ENCODE results near the gene SCFD2.
"Not testable (repeated sequence)": the region's sequence is repeated elsewhere in the genome, so short reads cannot be mapped to it uniquely, and the experiment has no call there.

The SCFD2 gene

DNA sequence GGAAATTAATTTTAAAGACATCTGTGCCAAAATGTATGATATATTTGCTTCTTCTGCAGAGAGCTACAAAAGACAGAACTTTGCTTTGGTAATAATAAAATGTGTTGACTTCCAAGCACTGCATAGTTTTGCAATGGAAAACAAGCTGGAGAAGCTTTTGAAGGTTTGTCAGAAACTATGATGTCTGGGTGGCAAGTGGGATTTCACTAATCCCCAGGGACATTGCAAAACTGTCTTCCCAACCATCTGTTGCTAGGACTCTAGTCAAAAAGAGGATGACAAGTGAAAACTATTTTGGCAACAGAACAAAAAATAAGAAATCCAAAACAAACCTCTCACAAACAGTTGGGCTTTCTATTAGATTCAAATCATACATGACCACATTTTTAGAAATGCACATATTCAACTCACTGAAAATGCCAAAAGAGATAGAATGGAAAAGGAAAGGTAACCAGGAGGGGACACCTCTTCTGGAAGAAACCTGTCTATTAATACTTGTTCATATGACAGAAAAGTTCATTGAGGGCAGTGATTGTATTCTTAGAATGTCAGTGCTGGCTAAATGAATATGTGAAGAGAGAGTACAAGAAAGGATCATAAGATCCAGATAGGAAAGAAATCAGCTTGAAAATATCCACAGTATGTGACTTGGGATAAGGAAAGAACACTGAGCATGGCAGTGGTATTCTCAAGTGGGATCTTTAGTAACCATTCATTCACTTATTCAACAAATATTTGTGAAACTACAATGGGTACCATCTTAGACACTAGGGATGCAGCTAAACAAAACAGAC, 275.7 kb downstream of the SCFD2 start:
- no peak for DNase-seq

DNA sequence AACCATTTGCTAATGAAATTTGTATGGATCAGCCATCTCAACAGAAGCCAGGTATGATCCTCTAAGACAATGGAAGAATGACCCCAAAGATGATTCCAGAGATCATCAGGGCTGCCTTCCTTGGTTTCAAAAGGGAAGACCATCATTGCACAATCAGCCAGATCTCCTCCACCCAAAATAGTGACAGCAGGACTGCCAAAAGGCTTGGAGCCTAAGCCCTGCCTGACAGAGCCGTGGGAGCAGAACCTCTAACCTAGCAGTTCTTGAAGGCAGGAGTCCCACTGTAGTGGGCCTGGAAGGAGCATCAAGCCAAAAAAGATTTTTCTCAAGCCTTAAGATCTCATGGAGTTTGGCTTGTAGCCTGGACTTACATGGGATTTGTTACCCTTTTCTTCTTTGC, 277.7 kb downstream of the SCFD2 start:
- DNase-seq: no peak

DNA sequence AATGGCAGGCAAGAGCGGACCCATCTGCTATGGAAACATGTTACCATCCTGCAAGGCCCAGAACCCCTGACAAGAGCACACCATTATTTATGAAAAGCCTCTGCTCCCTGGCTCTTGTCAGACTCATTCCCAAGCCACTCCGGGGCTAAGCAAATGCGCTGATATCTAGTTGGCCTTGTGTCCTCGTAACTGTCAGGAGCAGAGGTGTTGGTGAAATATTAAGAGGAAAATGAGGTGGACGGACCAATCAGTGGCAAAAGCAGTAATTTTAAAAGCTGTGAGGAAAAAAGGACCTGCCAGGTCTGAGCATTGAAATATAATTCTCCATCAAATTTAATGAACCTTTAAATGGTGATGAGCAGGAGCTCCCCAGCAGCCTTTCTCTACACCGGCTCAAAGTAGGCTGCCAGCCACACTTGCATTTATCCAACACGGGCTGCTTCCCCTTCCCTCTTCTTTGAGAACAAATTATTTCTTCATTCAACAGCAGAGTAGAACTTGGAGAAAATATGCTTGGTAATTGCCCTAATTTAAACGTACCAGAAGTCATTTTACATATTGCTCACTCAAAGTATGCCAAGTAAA, 289.4 kb downstream of the SCFD2 start:
- DNase-seq: no peak

DNA sequence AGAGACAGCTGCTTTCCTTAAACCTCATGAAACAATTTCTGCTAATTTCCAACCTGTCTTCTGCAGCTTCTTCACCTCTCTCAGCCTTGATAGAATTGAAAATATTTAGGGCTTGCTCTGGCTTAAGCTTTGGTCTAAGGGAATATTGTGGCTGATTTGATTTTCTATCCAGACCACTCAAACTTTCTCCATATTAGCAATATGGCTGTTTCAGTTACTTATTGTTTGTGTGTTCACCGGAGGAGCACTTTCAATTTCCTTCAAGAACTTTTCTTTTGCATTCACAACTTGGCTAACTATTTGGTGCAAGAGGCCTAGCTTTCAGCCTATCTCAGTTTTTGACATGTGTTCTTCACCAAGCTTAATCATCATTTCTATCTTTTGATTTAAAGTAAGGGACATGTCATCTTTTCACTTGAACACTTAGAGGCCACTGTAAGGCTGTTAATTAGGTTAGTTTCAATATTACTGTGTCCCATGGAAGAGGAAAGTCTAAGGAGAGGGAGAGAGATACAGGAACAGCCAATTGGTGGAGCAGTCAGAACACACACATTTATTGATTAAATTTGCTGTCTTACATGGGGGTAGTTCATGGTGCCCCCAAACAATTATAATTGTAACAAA, 290.6 kb downstream of the SCFD2 start:
- DNase-seq: no peak

DNA sequence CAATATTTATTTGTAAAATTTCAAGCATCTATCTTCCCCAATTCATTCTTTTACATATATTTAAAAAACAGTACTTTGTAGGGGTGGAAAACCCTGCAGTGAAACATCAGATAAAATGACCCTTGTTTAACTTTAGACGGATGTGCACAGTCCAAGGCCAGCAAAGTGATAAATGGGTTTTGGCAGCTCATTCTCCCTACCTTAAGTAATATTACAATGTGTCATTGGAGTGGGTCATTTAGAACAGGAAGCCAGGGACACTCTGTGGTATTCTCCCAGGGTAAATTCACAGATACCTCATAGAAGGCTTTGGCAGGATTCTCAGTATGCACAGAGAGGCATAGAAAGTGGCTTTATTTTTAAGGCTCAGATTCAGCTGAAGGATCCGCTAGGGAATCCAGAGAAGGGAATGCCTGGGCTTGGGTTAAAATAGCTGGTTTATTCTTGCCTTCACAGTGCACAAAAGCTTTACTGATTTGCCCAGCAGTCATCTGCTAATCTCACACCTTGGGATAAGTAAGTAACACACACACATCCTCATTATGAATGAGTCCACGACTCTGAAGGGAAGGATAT, 297.0 kb downstream of the SCFD2 start:
- no peak for DNase-seq

DNA sequence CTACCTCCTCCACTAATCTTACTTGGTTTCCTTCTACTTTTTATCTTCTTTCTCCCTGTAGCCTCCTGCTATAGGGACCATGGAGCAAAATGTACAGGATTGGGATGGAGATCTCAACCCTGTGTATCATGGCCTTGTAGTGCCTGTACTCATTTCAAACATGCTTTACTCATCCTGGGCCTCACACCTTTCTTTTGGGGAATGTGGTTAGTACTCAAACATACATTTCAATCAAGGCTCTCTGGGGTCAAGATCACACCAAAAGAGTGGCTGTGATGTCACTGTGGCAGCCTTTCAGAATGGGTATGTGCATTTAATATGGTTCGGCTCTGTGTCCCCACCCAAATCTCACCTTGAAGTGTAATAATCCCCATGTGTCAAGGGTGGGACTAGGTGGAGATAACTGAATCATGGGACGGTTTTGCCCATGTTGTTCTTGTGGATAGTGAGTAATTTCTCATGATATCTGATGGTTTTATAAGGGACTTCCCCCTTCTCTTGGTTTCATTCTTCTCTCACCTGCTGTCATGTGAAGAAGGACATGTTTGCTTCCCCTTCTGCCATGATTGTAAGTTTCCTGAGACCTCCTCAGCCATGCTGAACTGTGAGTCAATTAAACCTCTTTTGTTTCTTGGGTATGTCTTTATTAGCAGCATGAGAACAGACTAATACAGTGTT, 298.6 kb downstream of the SCFD2 start:
- no peak for DNase-seq

DNA sequence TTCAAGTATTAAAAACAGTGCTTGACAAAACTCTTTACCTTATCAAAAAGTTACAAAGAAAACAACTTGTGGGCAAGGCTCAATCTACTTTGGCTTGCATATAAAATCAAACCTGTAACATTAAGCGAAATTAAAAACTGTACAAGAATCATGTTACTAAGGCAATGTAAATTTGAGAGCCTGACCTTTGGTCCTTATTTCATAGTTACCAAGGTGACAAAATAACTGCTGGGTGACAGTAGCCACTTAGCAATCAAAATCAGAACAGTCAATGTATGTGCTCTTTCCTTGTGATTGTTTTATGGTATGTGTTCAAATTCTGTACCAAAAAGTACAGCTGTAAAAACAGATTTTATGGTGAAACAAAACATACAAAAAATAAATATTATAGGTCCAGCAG, 299.7 kb downstream of the SCFD2 start:
- DNase-seq: no peak

- no peak for DNase-seq
Measured at GRCh38 chr4:53064609-53065008, 301.3 kb downstream of the SCFD2 start.

- DNase-seq: no peak
Measured at GRCh38 chr4:53061091-53061850, 304.6 kb downstream of the SCFD2 start.

GRCh38 chr4:53060278-53060677, 305.6 kb downstream of the SCFD2 start:
- no peak for DNase-seq

DNA sequence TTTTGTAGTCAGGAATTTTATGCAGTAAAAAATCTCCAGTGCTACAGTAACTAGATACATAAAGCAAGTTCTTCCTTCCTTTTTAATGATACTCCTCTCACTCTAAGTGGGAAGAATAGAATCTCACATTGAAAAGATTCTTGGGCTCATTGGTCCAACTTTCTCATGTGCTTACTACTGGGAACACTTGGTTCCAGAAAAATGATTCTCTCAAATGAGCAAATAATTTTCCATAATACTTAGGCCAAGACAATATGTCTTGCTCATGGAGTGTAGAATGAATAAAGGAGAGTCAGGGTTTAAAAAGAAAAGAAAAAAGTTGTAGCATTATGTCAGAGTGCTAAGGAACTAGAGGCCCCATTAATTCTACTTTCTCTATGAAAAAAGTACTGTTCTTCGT, 306.0 kb downstream of the SCFD2 start:
- no peak for DNase-seq

DNA sequence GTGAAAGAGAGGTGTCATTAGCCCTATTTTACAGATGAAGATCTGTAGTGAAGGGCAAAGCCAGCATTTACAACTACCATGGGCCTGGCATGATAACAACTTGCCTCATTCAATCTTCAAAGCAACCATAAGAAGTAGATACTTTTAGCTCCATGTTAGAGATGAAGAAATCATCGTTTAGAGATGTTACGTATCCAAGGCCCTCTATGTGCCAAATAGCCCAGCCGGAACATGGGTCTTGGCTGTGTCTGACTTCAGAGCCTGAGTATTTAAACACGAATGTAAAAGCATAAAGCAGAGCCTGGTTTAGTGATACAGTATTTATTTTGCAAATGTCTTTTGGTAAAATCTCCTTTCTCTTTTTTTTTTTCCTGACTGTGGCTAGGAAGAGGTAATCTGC, 306.6 kb downstream of the SCFD2 start:
- DNase-seq: no peak

DNA sequence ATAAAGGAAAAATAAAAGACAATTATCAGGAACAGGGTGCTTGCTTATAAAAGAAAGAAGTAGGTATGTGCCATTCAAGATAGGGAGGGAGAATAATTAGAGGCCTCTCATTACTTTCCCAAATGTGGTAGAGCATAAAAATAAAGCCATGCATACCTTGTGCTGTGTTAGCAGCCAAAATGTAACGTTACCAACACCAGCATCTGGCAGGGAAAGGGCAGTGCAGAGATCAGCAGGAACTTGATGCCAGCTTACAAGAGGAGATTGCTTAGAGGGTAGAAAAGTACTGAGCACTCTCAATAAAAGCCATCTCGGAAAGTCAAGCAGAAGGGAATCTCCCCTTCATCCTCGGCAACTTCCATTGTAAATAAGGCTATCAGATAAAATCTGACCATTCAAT, 308.2 kb downstream of the SCFD2 start:
- DNase-seq: no peak

- DNase-seq: not testable (repeated sequence)
Measured at GRCh38 chr4:53057108-53057507, 308.8 kb downstream of the SCFD2 start.

GRCh38 chr4:53055716-53056403, 310.0 kb downstream of the SCFD2 start:
- no peak for DNase-seq

DNA sequence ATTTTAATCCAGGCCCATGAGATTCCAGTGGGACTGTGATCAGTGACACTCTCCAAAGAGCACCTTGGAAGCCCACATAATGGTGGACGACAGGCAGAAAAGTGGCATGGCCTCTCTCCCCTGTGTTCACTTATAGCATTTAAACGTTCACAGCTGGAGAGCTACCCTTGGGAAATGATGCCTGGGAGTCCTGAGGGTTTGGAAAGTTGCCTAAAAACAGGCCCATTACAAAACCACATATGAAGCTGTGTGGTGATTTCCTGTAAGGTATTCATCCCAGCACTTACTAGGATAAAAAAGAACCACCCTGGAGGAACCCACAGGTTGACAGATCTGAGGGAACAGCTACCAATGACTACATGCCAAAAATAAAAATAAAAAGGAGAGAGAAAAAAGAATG, 310.6 kb downstream of the SCFD2 start:
- DNase-seq: no peak

GRCh38 chr4:53050361-53050774, 315.5 kb downstream of the SCFD2 start:
- no peak for DNase-seq

GRCh38 chr4:53049528-53049927, 316.3 kb downstream of the SCFD2 start:
- no peak for DNase-seq

GRCh38 chr4:53044651-53044960, 321.3 kb downstream of the SCFD2 start:
- no peak for DNase-seq

DNA sequence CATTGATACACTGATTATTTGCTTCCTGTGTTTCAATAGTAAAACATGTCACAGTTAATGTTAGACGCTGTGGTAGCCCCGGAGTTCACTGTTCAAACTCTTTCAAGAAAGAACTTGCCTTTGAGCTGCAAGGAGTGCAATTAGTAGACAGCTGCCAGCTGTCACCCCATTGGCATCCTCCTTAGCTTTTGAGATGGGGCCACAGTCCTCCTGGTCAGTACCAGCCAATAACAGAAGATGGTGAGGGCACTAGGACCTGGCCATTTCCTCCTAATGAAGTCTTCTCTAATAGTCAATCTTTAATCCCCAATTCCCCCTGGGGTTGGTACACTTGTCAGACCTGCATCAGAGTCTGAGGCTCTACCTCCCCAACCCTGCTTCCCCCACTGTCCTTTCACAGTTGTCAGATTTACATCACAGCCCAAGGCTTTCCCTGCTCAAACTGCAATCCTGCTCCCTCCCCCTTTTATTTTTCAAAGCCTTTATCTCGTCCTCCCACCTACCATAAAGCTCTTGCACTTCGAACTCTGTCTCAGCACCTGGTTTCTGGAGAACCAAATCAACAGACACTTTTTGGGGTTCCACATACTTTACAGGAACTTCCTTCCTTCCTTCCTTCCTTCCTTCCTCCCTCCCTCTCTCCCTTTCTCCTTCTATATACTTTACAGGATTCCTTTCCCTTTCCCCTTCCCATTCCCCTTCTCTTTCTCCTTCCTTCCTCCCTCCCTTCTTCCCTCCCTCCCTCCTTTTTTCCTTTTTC, 321.8 kb downstream of the SCFD2 start:
- no peak for DNase-seq

GRCh38 chr4:53043055-53043454, 322.8 kb downstream of the SCFD2 start:
- DNase-seq: no peak

All from activated CD8-positive, alpha-beta memory T cell treated with anti-CD3 and anti-CD28 coated beads, Interleukin-2, amount 50 U/mL, for 48 hours (primary cell).